Stimulated activated CD4-positive, alpha-beta T cell treated with anti-CD3 and anti-CD28 coated beads, TNF-alpha, amount 100 ng/mL, for 24 hours (primary cell): ENCODE measurements around the gene WDR87.

Experiments
- DNase-seq, 3 experiments: peaks; one replicate each; pipeline ENCODE4 v3.0.0-alpha.2; 2020; ENCODE audit warnings: low read depth in 3 of 3

Gene WDR87

DNA sequence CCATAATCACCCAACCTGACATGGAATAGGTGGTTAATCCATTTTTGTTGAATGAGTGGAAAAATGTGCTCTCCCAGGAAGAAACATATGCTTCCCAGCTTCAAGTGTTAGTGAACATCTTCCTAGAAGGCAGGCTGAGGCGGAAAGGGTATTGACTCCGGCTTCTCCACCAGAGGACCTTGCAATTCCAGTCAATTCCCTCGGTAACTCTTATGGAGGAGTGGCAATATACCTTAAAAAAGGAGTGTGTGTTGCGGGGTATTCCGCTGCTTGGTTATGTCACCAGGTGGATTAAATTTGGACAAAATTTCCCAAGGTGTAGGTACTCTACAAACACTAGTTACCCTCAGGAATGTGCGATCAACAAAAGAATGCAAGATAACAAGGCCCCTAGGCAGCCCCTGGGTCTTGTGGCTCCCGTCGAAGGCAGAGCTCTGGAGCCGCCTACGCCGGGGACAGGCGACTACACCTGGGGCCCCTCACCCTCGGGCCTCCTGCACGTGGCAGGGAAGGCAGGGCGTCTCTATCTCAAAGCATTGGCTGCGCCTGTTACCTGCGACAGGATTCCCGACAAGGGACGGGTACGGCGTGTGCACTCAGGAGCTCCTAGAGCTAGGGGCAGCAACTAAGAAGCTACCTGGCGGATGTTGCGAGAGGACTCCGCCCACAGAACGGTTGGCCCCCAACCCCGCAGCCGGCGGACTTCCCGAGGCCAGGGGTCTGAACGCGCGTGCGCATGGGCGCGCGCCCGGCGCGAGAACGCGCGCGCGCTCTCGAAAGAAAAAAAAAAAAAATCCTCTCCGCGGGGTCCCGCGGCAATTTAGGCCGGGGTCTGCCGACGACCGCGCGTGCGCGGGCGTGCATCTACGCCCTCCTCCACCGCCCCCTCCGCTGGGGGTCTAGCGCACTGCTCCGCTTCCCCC lies at the start of gene WDR87:
Gene WDR87, minus strand, starts transcription at position 649 of the 923 bp plus-strand sequence. CDS start 8,355 bp downstream, outside the sequence.
- peak in 2 of 3 experiments; percentile 11 to 31 for DNase-seq

DNA sequence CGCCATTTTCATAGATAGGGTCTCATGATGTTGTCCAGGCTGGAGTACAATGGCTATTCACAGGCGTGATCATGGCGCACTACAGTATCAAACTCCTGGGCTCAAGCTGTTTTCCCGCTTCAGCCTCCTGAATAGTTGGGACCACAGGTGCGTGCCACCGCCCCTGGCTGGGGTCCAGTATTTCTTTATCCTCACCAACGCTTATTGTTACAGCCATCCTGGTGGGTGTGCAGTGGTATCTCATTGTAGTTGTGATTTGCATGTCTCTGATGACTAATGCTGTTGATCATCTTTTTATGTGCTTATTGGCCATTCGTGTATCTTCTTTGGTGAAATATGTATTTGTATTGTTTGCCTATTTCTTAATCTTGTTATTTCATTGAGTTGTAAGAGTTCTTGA lies 49.6 kb upstream of the WDR87 start:
- DNase-seq = no peak

DNA sequence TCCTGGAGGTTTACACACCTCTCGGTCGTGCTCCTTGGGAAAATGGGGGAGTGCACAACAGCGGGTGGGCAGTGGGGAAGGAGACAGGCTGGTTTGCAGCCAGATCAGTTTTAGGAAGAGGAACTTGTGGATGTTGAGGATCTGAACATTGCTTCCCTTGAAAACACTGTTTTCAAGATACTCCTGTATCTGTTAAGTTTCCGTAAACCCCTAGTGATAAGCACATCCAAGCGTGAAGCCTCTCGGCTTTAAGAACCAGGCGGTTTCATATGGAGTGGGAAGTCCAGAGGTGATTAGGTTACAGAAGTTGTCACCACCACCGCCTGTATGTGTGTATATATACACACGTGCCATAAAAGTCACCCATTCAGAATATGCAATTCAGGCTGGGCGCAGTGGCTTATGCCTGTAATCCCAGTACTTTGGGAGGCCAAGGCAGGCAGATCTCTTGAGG lies 48.1 kb upstream of the WDR87 start:
- DNase-seq = no peak

- no peak for DNase-seq
Observed at GRCh38 chr19:37953918-37954303, 47.5 kb upstream of the WDR87 start.

GRCh38 chr19:37953171-37953917 lies 47.0 kb upstream of the WDR87 start:
- no peak for DNase-seq

- DNase-seq = no peak
Observed at GRCh38 chr19:37951816-37952210, 45.4 kb upstream of the WDR87 start.

DNA sequence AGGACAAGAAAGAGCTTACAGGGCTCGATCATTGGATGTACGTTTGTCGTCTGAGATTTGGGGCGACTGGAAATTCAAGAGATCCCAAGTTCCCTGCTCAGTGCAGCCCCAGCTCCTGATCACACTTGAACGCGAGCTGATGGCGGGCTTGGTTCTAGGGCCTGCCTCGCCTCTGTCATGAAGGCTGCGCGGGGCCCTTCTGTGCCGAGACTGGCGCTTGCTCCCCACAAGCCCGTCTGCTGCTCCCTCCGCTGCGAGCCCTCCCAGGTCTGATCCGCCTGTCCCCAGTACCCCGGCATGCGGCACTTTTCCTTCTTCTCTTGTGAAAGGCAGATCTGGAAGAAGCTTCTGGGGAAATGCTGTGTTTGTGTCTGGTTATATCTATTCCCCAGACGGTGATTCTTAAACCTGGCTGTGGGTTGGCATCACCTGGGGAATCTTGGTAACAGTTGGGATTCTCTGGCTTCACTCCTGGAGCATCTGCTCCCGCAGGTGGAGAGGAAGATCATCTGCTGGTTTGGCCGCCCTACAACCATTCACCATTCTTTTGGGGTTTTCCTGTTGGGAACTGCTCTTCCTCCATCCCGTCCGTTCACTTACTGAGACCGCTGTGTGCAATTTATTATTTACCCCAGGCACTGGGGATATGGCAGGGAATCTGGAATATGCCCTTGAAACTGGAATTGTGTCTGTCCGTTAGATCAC lies 44.2 kb upstream of the WDR87 start:
- DNase-seq = no peak

GRCh38 chr19:37948362-37948761 lies 42.0 kb upstream of the WDR87 start:
- no peak for DNase-seq

- no peak for DNase-seq
Observed at GRCh38 chr19:37947778-37948177, 41.4 kb upstream of the WDR87 start.

DNA sequence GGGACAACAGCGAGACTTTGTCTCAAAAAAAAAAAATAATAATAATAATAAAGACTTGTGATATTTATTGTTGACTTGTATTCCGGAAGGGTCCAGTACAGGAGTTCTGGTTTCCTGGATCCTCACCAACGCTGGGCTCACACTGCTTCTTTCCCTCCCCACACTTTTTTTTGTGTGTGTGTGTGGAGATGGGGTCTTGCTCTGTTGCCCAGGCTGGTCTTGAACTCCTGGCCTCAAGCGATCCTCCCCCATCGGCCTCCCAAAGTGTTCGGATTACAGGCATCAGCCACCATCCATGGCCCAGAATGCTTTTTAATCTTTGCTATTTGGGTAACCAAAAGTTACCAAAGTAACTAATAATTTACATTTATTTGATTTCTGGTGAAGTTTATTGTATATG lies 39.7 kb upstream of the WDR87 start:
- no peak for DNase-seq

DNA sequence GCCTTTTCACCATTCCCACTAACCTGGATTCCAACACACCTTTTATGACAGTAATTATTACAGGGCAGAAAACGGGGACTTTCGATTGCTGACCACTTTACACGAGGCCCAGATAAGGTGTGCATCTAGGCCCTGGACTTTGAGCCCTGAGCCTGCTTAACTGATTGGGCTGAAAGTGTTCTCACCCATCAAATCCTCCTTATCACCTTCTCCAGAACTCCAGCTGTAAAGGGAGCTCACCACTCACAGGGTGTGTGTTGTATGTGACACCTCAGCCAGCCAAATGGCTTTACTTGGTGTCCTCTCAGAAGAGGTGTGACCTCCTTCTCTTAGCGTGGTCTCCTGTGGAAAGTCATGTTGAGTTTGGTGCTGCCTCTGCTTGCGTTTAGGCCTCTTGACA lies 37.1 kb upstream of the WDR87 start:
- no peak for DNase-seq

DNA sequence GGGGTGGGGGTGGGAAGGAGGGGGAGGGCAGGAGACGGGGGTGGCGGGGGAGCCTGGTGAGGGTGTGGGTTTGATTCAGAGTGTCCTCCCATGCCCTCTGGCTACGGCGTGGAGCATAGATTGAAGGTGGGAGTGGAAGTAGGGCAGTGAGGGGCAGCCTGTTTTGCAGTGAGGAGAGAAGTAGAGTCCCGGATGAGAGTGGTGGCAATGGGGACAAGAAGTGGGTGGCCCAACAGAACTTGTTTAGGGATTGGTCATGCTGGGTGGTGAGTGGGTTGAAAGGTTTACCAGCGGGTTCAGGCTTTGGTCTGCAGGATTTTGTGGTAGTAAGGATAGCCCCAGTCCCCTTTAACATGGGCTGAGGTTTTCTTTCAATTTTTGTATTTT lies 36.1 kb upstream of the WDR87 start:
- DNase-seq = no peak

DNA sequence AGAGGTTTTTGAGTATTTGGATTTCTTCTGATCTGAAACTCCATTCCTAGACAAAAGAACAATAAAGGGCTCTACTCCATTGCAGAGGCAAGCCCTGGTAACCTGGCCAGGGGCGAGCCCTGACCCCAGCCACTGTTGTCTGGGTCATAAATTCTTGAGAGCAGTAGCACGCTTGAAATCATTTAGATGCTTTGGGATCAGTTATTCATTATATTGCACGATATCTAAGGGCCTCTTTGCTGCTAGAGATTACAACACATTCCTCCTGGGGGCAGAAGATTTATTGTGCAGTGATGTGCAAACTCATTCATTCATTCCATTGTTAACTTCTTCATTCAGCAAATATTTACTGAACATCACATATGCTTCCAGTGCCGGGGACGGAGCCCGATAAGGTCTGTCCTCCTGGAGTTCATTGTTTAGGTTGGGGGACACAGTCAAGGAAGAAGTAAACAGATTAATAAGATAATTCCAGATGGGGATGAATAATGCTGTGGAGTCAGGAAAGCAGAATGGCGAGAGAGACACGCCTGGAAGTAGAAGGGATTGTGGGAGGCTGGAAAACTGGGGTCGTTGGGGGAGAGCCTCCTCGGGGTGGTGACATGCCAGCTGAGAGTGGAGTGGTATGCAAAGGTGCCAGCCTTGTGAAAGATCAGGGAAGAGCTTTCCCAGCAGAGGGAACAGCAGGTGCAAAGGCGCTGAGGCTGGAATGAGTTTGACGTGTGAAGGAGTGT lies 35.6 kb upstream of the WDR87 start:
- DNase-seq = no peak

DNA sequence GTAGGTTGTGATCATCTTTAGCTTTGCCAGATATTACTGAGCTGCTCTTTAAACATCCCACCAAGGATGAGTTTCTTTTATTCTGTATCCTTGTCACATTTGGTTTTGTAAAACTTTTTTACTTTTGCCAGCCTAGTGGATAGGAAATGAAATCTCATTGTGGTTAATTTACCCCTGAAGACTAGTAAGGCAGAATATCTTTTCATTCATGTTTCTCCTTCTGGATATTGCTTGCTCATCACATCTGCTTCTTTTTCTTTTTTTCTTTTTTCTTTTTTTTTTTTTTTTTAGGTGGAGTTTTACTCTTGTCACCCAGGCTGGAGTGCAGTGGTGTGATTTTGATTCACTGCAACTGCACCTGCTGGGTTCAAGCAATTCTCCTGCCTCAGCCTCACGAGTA lies 32.0 kb upstream of the WDR87 start:
- no peak for DNase-seq

DNA sequence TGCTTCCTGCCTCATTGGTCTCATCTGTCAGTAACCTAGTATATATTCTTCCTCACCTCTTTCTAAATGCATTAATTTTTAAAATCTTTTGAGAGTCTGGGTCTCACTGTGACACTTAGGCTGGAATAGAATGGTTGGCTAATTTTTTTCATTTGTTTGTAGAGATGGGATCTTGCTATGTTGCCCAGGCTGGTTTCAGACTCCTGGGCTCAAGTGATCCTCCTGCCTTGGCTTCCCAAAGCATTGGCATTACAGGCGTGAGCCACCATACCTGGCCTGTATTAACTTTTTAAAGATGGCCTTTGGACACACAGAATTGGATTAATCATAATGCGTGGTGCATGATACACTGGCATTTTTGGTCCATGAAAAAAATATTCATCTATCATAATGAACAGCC lies 30.5 kb upstream of the WDR87 start:
- DNase-seq = no peak

DNA sequence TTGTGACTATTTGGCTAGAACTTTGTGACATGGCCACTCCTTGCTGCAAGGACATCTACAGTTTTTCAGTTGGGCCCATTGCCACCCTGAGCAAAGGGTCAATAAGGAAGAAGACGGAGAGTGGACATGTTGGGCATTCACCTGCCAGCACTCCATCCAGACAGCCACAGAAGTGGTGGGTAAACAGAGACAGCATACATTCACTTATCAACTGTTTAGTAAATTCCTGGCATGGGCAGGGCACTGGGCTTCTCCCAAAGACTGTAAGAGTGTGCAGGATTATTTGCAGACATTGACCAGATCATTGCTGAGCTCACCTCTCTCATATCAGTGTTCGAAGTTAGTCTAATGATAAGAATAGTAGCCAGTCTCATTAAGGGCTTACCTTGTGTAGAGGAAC lies 29.8 kb upstream of the WDR87 start:
- DNase-seq = no peak

- DNase-seq = no peak
Observed at GRCh38 chr19:37935341-37935740, 28.9 kb upstream of the WDR87 start.

GRCh38 chr19:37933937-37934358 lies 27.6 kb upstream of the WDR87 start:
- DNase-seq = no peak

GRCh38 chr19:37932985-37933936 lies 26.9 kb upstream of the WDR87 start:
- no peak for DNase-seq

DNA sequence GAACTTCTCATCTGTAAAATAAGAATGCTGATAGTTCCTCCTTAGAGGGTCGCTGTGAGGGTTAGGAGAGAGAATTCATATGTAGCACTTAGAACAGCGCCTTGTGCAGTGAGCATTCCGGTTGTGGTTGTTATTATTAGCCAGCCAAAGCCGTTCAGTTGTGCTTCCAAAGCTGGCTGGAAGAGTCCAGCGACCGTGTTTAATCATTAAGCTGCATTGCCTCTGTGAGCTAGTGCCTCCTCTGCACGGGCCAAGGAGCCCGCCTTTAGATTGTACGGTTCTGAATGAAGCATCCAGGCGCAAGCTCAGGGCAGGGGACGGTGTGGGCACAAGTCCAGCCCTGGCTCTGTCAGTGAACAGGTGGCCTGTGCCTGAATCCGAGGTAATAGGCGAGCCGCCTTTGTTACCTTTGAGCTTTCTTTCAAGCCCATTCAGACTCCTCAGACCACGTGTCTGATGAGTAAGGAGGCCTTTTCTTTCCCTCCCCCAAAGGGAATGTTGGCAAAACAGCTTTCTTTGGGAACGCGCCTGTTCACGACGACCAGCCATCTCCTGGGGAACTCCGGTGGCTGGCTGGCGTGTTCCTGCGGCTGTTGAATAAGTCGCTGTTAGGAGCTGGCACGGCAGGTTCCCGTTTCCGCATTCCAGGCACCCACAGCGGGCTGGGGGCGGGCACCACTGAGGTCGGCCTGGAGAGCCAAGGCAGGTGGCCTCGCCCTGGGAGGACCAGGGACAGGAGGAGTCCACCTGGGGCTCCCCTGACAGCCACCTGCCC lies 25.7 kb upstream of the WDR87 start:
- peak in 1 of 3 experiments; percentile 1 for DNase-seq
